IMR-90 (cell line): ENCODE results near the gene RSRC1. TPM values are rescaled to one million over a fixed set of nuclear protein-coding genes. Genes with fewer than 3 reads are reported as not detected.

Experiments used
- ATAC-seq: fragments of 200-7000 bp; cut with Tn5 transposase; 2 replicates; pipeline ENCODE4 v1.9.1; 2020; ENCODE audit warnings: low read depth, mild to moderate bottlenecking, moderate library complexity
- BruUV-seq: library from RNA; stranded (reverse); fragments of 400-500 nt; replicated peaks from 2 replicates; lab custom pipeline; 2021; lab: Mats Ljungman, UMichigan
- CTCF ChIA-PET: fragments of 300-600 bp; formaldehyde crosslinking; extraction: SDS; loops from one replicate; lab custom pipeline; 2021; ENCODE audit warnings: antibody characterized with exemption; lab: Yijun Ruan, JAX
- POLR2A ChIA-PET: fragments of 300-600 bp; sonication (Branson Sonifier 250); formaldehyde crosslinking; loops from one replicate; lab custom pipeline; 2022; ENCODE audit warnings: antibody characterized with exemption; ENCODE audit not compliant: unreplicated experiment; lab: Charles Lee
- DNase-seq: peaks from one replicate; pipeline ENCODE4 v3.0.0; 2013
- H2AFZ ChIP-seq: replicated peaks from 2 replicates; pipeline ENCODE3; 2013; ENCODE audit warnings: low read length, mild to moderate bottlenecking; ENCODE audit not compliant: poor library complexity
- H2AK5ac ChIP-seq: 2 replicates; pipeline ENCODE4 v1.6.1; 2013; ENCODE audit warnings: low read depth, low read length, inconsistent platforms
- H2AK9ac ChIP-seq: replicated peaks from 2 replicates; pipeline ENCODE3; 2013; ENCODE audit warnings: mild to moderate bottlenecking, low read depth, low read length, moderate library complexity; ENCODE audit not compliant: poor library complexity
- H2BK120ac ChIP-seq: 2 replicates; pipeline ENCODE4 v1.6.1; 2013; ENCODE audit warnings: low read depth, low read length, inconsistent platforms
- H2BK15ac ChIP-seq: 3 replicates; pipeline ENCODE4 v1.6.1; 2013; ENCODE audit warnings: low read depth, low read length, inconsistent platforms
- H2BK20ac ChIP-seq: 2 replicates; pipeline ENCODE4 v1.6.1; 2013; ENCODE audit warnings: low read depth, mild to moderate bottlenecking, inconsistent platforms, low read length, moderate library complexity
- H2BK5ac ChIP-seq: 2 replicates; pipeline ENCODE4 v1.6.1; 2013; ENCODE audit warnings: mild to moderate bottlenecking, low read depth, low read length, inconsistent platforms; ENCODE audit not compliant: poor library complexity, severe bottlenecking
- H3K14ac ChIP-seq: replicated peaks from 2 replicates; pipeline ENCODE4 v1.6.1; 2013; ENCODE audit warnings: low read depth, low read length, inconsistent platforms
- H3K18ac ChIP-seq: 2 replicates; pipeline ENCODE4 v1.6.1; 2013; ENCODE audit warnings: low read depth, low read length, control low read depth
- H3K23ac ChIP-seq: 2 replicates; pipeline ENCODE4 v1.6.1; 2013; ENCODE audit warnings: low read depth, low read length, inconsistent platforms
- H3K27ac ChIP-seq: 2 replicates; pipeline ENCODE4 v1.5.1; 2013; ENCODE audit warnings: mild to moderate bottlenecking, control low read depth, low read length; ENCODE audit not compliant: insufficient read depth
- H3K27me3 ChIP-seq: 2 replicates; pipeline ENCODE4 v1.6.1; 2013; ENCODE audit warnings: low read length; ENCODE audit not compliant: control insufficient read depth, insufficient read depth
- H3K36me3 ChIP-seq: 2 replicates; pipeline ENCODE4 v1.6.1; 2013; ENCODE audit warnings: low read length, mixed read lengths; ENCODE audit not compliant: control insufficient read depth, insufficient read depth
- H3K4ac ChIP-seq: 2 replicates; pipeline ENCODE4 v1.6.1; 2013; ENCODE audit warnings: low read depth, low read length, inconsistent platforms
- H3K4me1 ChIP-seq: 2 replicates; pipeline ENCODE4 v1.6.1; 2013; ENCODE audit warnings: low read length, mixed read lengths; ENCODE audit not compliant: control insufficient read depth, insufficient read depth
- H3K4me2 ChIP-seq: 2 replicates; pipeline ENCODE4 v1.6.1; 2013; ENCODE audit warnings: low read depth, mild to moderate bottlenecking, control low read depth, low read length, moderate library complexity
- H3K4me3 ChIP-seq: 2 replicates; pipeline ENCODE4 v1.5.1; 2013; ENCODE audit warnings: low read depth, mild to moderate bottlenecking, control low read depth, low read length, moderate library complexity; ENCODE audit not compliant: insufficient read depth
- H3K56ac ChIP-seq: 2 replicates; pipeline ENCODE4 v1.6.1; 2013; ENCODE audit warnings: low read length, inconsistent platforms; ENCODE audit not compliant: insufficient read depth; ENCODE audit errors: extremely low read depth
- H3K79me1 ChIP-seq, 2 experiments: 2 replicates each; pipeline ENCODE4 v1.6.1; 2013; ENCODE audit warnings: low read length in 2 of 2, inconsistent platforms in 1 of 2, low read depth in 1 of 2
- H3K9ac ChIP-seq: 2 replicates; pipeline ENCODE4 v1.6.1; 2013; ENCODE audit warnings: low read depth, low read length, control low read depth
- H3K9me1 ChIP-seq: 2 replicates; pipeline ENCODE4 v1.6.1; 2013; ENCODE audit warnings: low read length, inconsistent platforms; ENCODE audit not compliant: insufficient read depth
- H3K9me3 ChIP-seq: 2 replicates; pipeline ENCODE4 v1.6.1; 2013; ENCODE audit warnings: low read length; ENCODE audit not compliant: control insufficient read depth, insufficient read depth
- H4K20me1 ChIP-seq: 2 replicates; pipeline ENCODE4 v1.6.1; 2013; ENCODE audit warnings: low read length, inconsistent platforms; ENCODE audit not compliant: insufficient read depth
- H4K5ac ChIP-seq: 2 replicates; pipeline ENCODE4 v1.6.1; 2013; ENCODE audit warnings: mild to moderate bottlenecking, low read depth, low read length, control low read depth
- H4K8ac ChIP-seq, 2 experiments: 2 replicates each; pipeline ENCODE4 v1.6.1; 2013; ENCODE audit warnings: low read depth in 2 of 2, low read length in 2 of 2, control low read depth in 1 of 2, inconsistent platforms in 1 of 2
- H4K91ac ChIP-seq: 2 replicates; pipeline ENCODE4 v1.6.1; 2013; ENCODE audit warnings: low read depth, low read length, inconsistent platforms; ENCODE audit not compliant: insufficient read depth
- CEBPB ChIP-seq: IDR thresholded peaks from 2 replicates; pipeline ENCODE4 v1.6.1; 2012; ENCODE audit warnings: low read depth, low read length, improper control_type of control experiment
- CHD1 ChIP-seq: IDR thresholded peaks from 2 replicates; pipeline ENCODE4 v1.6.1; 2012; ENCODE audit warnings: low read depth, low read length, improper control_type of control experiment
- ELK1 ChIP-seq: fragments of 150-350 bp; IDR thresholded peaks from 2 replicates; pipeline ENCODE4 v1.6.1; 2016; ENCODE audit warnings: low read depth, mild to moderate bottlenecking, low read length, moderate library complexity, borderline replicate concordance
- FOS ChIP-seq: fragments of 150-350 bp; IDR thresholded peaks from 2 replicates; pipeline ENCODE4 v1.6.1; 2016; ENCODE audit warnings: low read depth, low read length
- MAZ ChIP-seq: IDR thresholded peaks from 2 replicates; pipeline ENCODE4 v1.6.1; 2012; ENCODE audit warnings: low read depth, mild to moderate bottlenecking, low read length, improper control_type of control experiment, moderate library complexity, borderline replicate concordance
- NFE2L2 ChIP-seq: fragments of 150-350 bp; IDR thresholded peaks from 2 replicates; pipeline ENCODE4 v1.6.1; 2016; ENCODE audit warnings: low read depth, mild to moderate bottlenecking, low read length
- RCOR1 ChIP-seq: IDR thresholded peaks from 2 replicates; pipeline ENCODE4 v1.6.1; 2012; ENCODE audit warnings: mild to moderate bottlenecking, low read length, improper control_type of control experiment; ENCODE audit not compliant: insufficient replicate concordance
- RFX5 ChIP-seq: IDR thresholded peaks from 2 replicates; pipeline ENCODE4 v1.8.0; 2012; ENCODE audit warnings: low read depth, mild to moderate bottlenecking, low read length, moderate library complexity
- SMC3 ChIP-seq: fragments of 150-350 bp; IDR thresholded peaks from 2 replicates; pipeline ENCODE4 v1.6.1; 2016; ENCODE audit warnings: low read depth, mild to moderate bottlenecking, antibody characterized with exemption, low read length, moderate library complexity
- WGBS, 2 experiments: methylation state at CpG; one replicate each; pipeline versions ENCODE4 v1.1.5 to v1.1.7; 2013; ENCODE audit warnings: missing lambda C conversion rate in 2 of 2; ENCODE audit not compliant: insufficient read length in 1 of 2; ENCODE audit errors: extremely low coverage in 2 of 2; 5-methylcytosine and 5-hydroxymethylcytosine counted together
- dilution Hi-C: fragments of 300-500 bp; cut with HindIII; formaldehyde crosslinking; loops from one replicate; pipeline ENCODE4 v1.14.3; 2018; ENCODE audit warnings: low sequenced_read_pairs; ENCODE audit not compliant: unreplicated experiment
- in situ Hi-C: fragments of 300-500 bp; cut with MboI; formaldehyde crosslinking; loops from 3 replicates; pipeline ENCODE4 v1.14.3; 2019; ENCODE audit warnings: low sequenced_read_pairs, inconsistent platforms, mixed read lengths
- intact Hi-C: fragments of 100-400 bp; cut with micrococcal nuclease; formaldehyde crosslinking; loops from 2 replicates; pipeline ENCODE4 v1.10.0; 2022
- polyA plus RNA-seq, 3 experiments: library from polyadenylated mRNA; depleted of rRNA; stranded (reverse); fragments of >200 nt; gene quantifications; 2 replicates each; pipeline ENCODE4 v1.2.3, GENCODE V29; 2012; ENCODE audit warnings: low replicate concordance in 1 of 3
- total RNA-seq: library from RNA; depleted of rRNA; stranded (reverse); fragments of >200 nt; gene quantifications from 2 replicates; pipeline ENCODE4 v1.2.3, GENCODE V29; 2012

Gene RSRC1
- total and polyA plus RNA-seq, 2 of the 4 experiments (the other 2 are of a cell fraction): 3.8 to 41.8 TPM

GRCh38 chr3:158492685-158493084 is 382.8 kb downstream of the RSRC1 start:
- Histone ChIP-seq H3K4me2 (no peak overlapping the region), H3K4me1 (no peaks in the 10 kb centered on the region), H2BK15ac (no peak overlapping the region), H2AK9ac (no peak overlapping the region), H3K4ac (no peak overlapping the region), H3K27me3 (no peaks in the 10 kb centered on the region), H2BK120ac (no peak overlapping the region), H3K79me1 (no peaks in the 10 kb centered on the region), H4K20me1 (no peaks in the 10 kb centered on the region), H3K9ac (no peak overlapping the region), H3K56ac (no peak overlapping the region), H2AK5ac (no peak overlapping the region), H4K8ac (no peak overlapping the region), H2BK5ac (no peak overlapping the region), H3K14ac (no peak overlapping the region), H4K5ac (no peak overlapping the region), H2AFZ (no peak overlapping the region), H4K91ac (no peak overlapping the region), H2BK20ac (no peak overlapping the region), H3K18ac (no peak overlapping the region), H3K9me1 (no peaks in the 10 kb centered on the region), H3K36me3 (no peaks in the 10 kb centered on the region), H3K27ac (no peak overlapping the region), H3K23ac (no peak overlapping the region), H3K9me3 (no peaks in the 10 kb centered on the region), H3K4me3 (no peak overlapping the region)
- no peak for DNase-seq
- dilution Hi-C loops: no loop called here
- no CpG with 5 or more reads among the region's 3 CpGs for WGBS, 2 experiments
- intact Hi-C loops: no loop called here
- no TSS peak for BruUV-seq
- ATAC-seq: no peak
- TF ChIP-seq MAZ (no peak), NFE2L2 (no peak), SMC3 (no peak), ELK1 (no peak), RFX5 (no peak), CEBPB (no peak), RCOR1 (no peak), CHD1 (no peak), FOS (no peak)
- ChIA-PET CTCF (no interaction called here), POLR2A (no interaction called here)
- in situ Hi-C loops: no loop called here
